GM12801 (cell line): ENCODE measurements around the gene PTPRD.

Experiments used
- CTCF ChIP-seq: IDR thresholded peaks from one replicate; pipeline ENCODE4 v1.5.1; 2011; ENCODE audit warnings: control low read depth; ENCODE audit not compliant: insufficient read length; ENCODE audit errors: extremely low read depth

PTPRD gene

GRCh38 chr9:8838136-8838535 is 1774.7 kb downstream of the PTPRD start:
- TF ChIP-seq CTCF = no peak

GRCh38 chr9:8835291-8835690 is 1777.5 kb downstream of the PTPRD start:
- no peak for TF ChIP-seq CTCF

GRCh38 chr9:8832955-8833354 is 1779.8 kb downstream of the PTPRD start:
- no peak for TF ChIP-seq CTCF

GRCh38 chr9:8832386-8832785 is 1780.4 kb downstream of the PTPRD start:
- no peak for TF ChIP-seq CTCF

GRCh38 chr9:8831568-8831967 is 1781.2 kb downstream of the PTPRD start:
- TF ChIP-seq CTCF = no peak

- TF ChIP-seq CTCF = no peak
Measured at GRCh38 chr9:8826281-8826680, 1786.5 kb downstream of the PTPRD start.

- TF ChIP-seq CTCF = no peak
Measured at GRCh38 chr9:8825585-8826147, 1787.1 kb downstream of the PTPRD start.
